AG09309 (cell line): ENCODE data around the gene OBP2B.

Experiments used
- DNase-seq: peaks from one replicate; pipeline ENCODE4 v3.0.0-alpha.2; 2010; ENCODE audit warnings: low read depth
- H3K4me3 ChIP-seq: 2 replicates; pipeline ENCODE4 v1.5.1; 2011; ENCODE audit warnings: mild to moderate bottlenecking, low read depth, low read length, moderate library complexity; ENCODE audit not compliant: control insufficient read depth
- TF ChIP-seq, protein P1 (sequence below): IDR thresholded peaks from 2 replicates; pipeline ENCODE4 v1.5.1; 2011; ENCODE audit warnings: mild to moderate bottlenecking, low read depth, low read length, inconsistent platforms; ENCODE audit not compliant: insufficient read depth, control insufficient read depth; ENCODE audit errors: missing control alignments

The OBP2B gene

DNA sequence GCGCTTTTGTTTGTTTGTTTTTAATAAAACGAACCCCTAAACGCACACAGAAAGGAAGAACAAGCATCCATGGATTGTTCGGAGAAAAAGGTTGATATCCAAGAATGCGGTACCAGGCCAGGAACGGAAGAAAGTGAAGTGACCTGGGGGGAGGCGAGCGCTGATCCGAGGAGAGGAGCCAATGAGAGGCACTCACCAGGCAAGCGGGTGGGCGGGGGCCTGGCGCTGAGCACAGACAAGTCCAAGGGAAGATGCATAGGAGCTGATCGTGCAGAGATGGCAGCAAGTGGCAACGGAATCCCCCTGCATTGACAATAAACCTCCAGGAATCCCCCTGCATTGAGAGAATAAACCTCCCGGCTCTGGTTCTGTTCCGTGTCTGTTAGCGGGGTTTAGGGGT is 8.4 kb downstream of the OBP2B start:
- DNase-seq = no peak
- no peak overlapping the region for H3K4me3 ChIP-seq
- TF ChIP-seq, protein P1, sequence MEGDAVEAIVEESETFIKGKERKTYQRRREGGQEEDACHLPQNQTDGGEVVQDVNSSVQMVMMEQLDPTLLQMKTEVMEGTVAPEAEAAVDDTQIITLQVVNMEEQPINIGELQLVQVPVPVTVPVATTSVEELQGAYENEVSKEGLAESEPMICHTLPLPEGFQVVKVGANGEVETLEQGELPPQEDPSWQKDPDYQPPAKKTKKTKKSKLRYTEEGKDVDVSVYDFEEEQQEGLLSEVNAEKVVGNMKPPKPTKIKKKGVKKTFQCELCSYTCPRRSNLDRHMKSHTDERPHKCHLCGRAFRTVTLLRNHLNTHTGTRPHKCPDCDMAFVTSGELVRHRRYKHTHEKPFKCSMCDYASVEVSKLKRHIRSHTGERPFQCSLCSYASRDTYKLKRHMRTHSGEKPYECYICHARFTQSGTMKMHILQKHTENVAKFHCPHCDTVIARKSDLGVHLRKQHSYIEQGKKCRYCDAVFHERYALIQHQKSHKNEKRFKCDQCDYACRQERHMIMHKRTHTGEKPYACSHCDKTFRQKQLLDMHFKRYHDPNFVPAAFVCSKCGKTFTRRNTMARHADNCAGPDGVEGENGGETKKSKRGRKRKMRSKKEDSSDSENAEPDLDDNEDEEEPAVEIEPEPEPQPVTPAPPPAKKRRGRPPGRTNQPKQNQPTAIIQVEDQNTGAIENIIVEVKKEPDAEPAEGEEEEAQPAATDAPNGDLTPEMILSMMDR = no peak

DNA sequence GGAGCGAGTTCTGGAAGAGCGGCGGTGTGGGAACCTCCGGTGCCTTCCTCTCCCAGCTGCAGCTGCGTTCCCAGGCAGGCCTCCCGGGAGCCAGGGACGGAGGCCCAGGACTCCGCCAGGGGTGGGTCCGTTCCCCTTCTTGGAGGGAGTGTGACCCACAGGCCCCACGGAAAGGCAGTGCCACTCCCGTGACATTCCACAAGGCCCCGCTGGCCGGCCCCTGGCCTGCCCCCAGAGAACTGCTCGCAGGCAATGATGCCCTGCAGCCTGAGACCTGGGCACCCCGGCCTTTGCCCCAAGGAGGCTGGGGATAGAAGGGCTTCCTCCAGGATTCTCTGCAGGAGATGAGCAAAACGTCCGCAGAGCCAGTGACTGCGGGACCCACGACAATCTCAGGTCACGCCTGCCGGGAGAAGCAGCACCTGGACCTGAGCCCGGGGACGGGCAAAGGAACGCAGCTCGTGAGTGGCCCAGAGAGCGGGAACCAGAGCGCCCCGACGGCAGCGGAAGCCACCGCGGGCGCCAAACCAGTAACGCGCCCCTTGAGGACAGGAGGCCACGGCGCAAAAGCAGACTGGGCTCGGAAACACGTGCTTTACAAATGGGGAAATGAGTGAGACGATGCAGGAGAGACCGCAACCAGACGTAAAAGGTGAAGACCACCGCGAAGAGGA is 9.3 kb downstream of the OBP2B start:
- no peak for DNase-seq
- TF ChIP-seq, protein P1 = no peak
- no peak overlapping the region for H3K4me3 ChIP-seq

DNA sequence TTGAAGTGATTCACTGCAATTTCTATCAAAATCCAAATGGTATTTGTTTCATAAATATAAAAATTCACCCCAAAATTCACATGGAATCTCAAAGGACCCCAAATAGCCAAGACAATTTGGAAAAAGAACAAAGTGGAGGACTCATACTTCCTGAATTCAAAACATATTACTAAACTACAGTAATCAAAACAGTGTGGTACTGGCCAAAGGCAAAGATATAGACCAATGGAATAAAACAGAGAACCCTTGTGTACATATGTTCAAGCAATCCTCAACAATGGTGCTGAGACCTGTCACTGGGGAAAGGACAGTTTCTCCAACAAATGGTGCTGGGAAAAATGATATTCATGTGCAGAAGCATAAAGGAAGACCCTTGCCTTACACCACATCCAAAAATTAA is 14.0 kb downstream of the OBP2B start:
- TF ChIP-seq, protein P1 = no peak
- no peak for DNase-seq

DNA sequence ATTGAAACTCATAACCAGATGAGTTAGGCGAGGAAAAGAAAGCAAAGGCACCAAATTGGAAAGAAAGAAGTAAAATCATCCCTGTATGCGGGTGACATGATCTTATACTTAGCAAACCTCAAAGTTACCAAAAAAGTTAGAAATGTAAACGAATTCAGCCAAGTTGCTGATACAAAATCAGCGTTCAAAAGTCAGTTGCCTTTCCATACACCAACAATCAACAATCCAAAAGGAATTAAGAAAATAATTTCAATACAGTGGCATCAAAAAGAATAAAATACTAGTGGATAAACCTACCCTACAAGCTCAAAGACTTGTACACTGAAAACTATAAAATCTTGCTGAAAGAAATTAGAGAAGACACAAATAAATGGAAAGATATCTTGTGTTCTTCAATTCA is 14.5 kb downstream of the OBP2B start:
- TF ChIP-seq, protein P1 = no peak
- no peak for DNase-seq
- no peak overlapping the region for H3K4me3 ChIP-seq

More for the DNA sequence above, 14.0 kb downstream of the OBP2B start:
- no peak overlapping the region for H3K4me3 ChIP-seq

DNA sequence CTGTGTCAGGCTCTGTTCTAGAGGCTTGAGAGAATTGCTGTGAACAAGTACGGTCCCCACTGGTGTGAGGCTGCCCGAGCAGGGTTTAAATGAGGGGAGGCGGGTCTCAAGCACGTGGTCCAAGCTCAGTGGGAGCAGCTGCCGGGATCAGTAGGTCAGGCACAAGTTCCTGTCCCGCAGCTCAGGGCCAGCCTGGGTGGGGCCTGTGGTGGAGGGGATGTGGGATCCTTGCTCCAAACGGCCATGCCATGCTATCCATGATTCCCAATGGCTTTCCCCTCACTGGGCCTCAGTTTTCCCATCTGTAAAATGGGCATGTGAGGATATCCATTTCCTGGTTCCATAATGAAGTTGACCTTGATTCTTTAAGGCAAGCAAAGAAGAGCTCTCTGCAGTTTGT is 17.1 kb downstream of the OBP2B start:
- DNase-seq = no peak
- H3K4me3 ChIP-seq = no peak overlapping the region
- TF ChIP-seq, protein P1 = no peak

DNA sequence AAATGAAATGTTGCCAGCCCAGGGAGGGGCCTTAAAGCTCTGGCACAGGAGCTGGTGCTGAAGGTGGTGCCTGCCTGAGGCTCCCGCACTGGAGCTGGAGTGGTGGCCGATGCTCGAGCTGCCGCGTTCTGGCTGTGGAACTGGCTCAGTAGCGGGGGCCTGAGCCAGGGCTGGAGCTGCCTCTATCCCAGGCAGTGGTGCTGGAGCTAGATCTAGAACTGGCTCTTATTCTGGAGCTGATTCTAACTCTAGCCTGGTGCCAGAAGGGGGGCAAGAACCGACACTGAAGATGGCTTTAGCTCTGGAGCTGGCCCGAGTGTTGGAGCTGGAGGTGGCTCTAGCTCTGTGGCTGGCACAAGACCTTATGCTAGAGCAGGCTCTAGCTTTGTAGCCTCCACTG is 19.2 kb downstream of the OBP2B start:
- TF ChIP-seq, protein P1 = no peak
- no peak overlapping the region for H3K4me3 ChIP-seq
- no peak for DNase-seq

DNA sequence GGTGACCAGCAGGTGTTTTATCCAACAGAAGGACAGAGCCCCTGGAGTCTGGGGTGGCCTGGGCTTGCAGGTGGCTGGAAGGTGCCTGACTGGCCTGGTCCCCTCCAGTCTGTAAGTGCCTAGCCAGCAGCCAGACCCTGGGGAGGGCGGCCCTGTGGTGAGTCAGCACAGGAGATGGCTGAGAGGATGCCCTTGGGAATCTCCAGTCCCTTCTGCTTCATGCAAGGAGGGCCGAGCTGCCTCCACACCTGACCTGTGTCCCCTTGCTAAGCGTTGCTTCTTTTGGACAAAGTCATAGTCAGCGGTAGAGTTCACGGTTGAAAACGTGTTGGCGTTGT is 20.2 kb downstream of the OBP2B start:
- no peak overlapping the region for H3K4me3 ChIP-seq
- DNase-seq = no peak
- TF ChIP-seq, protein P1 = no peak
